Common myeloid progenitor, CD34-positive (primary cell): ENCODE data around the gene ADAM12.

Experiments used
- CTCF ChIA-PET: fragments of 350-600 bp; sonication (Branson Sonifier 250); formaldehyde crosslinking; loops from one replicate; lab custom pipeline; 2021; ENCODE audit warnings: antibody characterized with exemption; lab: Charles Lee
- POLR2A ChIA-PET: fragments of 350-600 bp; sonication (Branson Sonifier 250); formaldehyde crosslinking; loops from one replicate; lab custom pipeline; 2021; ENCODE audit warnings: antibody characterized with exemption; lab: Charles Lee
- DNase-seq, 3 donors: peaks; one replicate each; pipeline versions ENCODE4 v3.0.0 to v3.0.0-alpha.2; 2013
- H3K27ac ChIP-seq, 2 experiments: 1 replicate in 1 of 2; 2 replicates in 1 of 2; pipeline ENCODE4 v1.7.0; 2013; ENCODE audit warnings: inconsistent platforms in 2 of 2, low read length in 2 of 2, mild to moderate bottlenecking in 2 of 2, low read depth in 1 of 2, moderate library complexity in 1 of 2; ENCODE audit not compliant: severe bottlenecking in 2 of 2, insufficient read depth in 1 of 2, poor library complexity in 1 of 2
- H3K27me3 ChIP-seq, 5 experiments: replicated peaks in 2 of 5; 1 replicate in 3 of 5; 2 replicates in 2 of 5; pipeline versions ENCODE4 v1.6.1 to v1.7.0; 2013; ENCODE audit warnings: low read length in 4 of 5, mild to moderate bottlenecking in 2 of 5, moderate library complexity in 2 of 5, inconsistent platforms in 1 of 5; ENCODE audit not compliant: insufficient read depth in 5 of 5, control insufficient read depth in 4 of 5
- H3K36me3 ChIP-seq, 4 experiments: 1 replicate in 2 of 4; 2 replicates in 2 of 4; pipeline versions ENCODE4 v1.6.1 to v1.7.0; 2013; ENCODE audit warnings: low read length in 3 of 4, control low read depth in 1 of 4, mild to moderate bottlenecking in 1 of 4; ENCODE audit not compliant: control insufficient read depth in 4 of 4, insufficient read depth in 4 of 4
- H3K4me1 ChIP-seq, 4 experiments: 1 replicate in 3 of 4; 2 replicates in 1 of 4; pipeline versions ENCODE4 v1.6.1 to v1.7.1; 2013; ENCODE audit warnings: low read length in 3 of 4, mild to moderate bottlenecking in 3 of 4, control low read depth in 1 of 4, inconsistent platforms in 1 of 4, moderate library complexity in 1 of 4; ENCODE audit not compliant: control insufficient read depth in 4 of 4, insufficient read depth in 4 of 4; ENCODE audit errors: control extremely low read depth in 1 of 4
- H3K4me3 ChIP-seq, 7 experiments: 1 replicate in 4 of 7; 2 replicates in 3 of 7; pipeline versions ENCODE4 v1.5.1 to v1.7.0; 2013; ENCODE audit warnings: mild to moderate bottlenecking in 7 of 7, low read length in 6 of 7, moderate library complexity in 6 of 7, inconsistent platforms in 2 of 7, low read depth in 2 of 7, control low read depth in 1 of 7; ENCODE audit not compliant: insufficient read depth in 4 of 7, control insufficient read depth in 1 of 7; ENCODE audit errors: extremely low read depth in 1 of 7
- H3K9me3 ChIP-seq, 5 experiments: 1 replicate in 4 of 5; 2 replicates in 1 of 5; pipeline versions ENCODE4 v1.6.1 to v1.7.1; 2013; ENCODE audit warnings: low read length in 4 of 5, mild to moderate bottlenecking in 2 of 5, inconsistent platforms in 1 of 5, low read depth in 1 of 5, moderate library complexity in 1 of 5; ENCODE audit not compliant: control insufficient read depth in 4 of 5, insufficient read depth in 2 of 5; ENCODE audit errors: control extremely low read depth in 1 of 5
- WGBS: methylation state at CpG from one replicate; pipeline ENCODE4 v1.1.5; 2013; ENCODE audit not compliant: insufficient coverage; 5-methylcytosine and 5-hydroxymethylcytosine counted together

The ADAM12 gene

GRCh38 chr10:126207313-126207771 lies 180.9 kb downstream of the ADAM12 start:
- Histone ChIP-seq H3K36me3 (no peaks in the 10 kb centered on the region), H3K27me3 (peaks cover 0 to 5% (median 0%) of the 10 kb centered on the region in 5 experiments), H3K9me3 (no peaks in the 10 kb centered on the region), H3K4me3 (no peak overlapping the region), H3K27ac (no peak overlapping the region), H3K4me1 (no peaks in the 10 kb centered on the region)
- WGBS = no CpG with 5 or more reads among the region's 3 CpGs
- POLR2A ChIA-PET = no interaction called here
- CTCF ChIA-PET = no interaction called here
- DNase-seq = no peak

GRCh38 chr10:126205486-126206205 lies 182.6 kb downstream of the ADAM12 start:
- WGBS = no CpG with 5 or more reads among the region's 1 CpG
- POLR2A ChIA-PET = no interaction called here
- peaks cover 0 to 3% (median 0%) of the 10 kb centered on the region in 5 experiments for H3K27me3 ChIP-seq

GRCh38 chr10:126204320-126204719 lies 184.0 kb downstream of the ADAM12 start:
- Histone ChIP-seq H3K27ac (no peak overlapping the region), H3K4me1 (no peaks in the 10 kb centered on the region), H3K27me3 (peaks cover 0 to 2% (median 0%) of the 10 kb centered on the region in 5 experiments), H3K36me3 (no peaks in the 10 kb centered on the region), H3K4me3 (no peak overlapping the region), H3K9me3 (no peaks in the 10 kb centered on the region)
- POLR2A ChIA-PET = no interaction called here
- DNase-seq = no peak
- WGBS = 100% methylated on average over 4 of the region's 4 CpGs
- CTCF ChIA-PET = no interaction called here

More at GRCh38 chr10:126205486-126206205, 182.6 kb downstream of the ADAM12 start:
- CTCF ChIA-PET = interaction anchor here (1.1 kb wide), 1 partner anchor 225 kb away, joined by 3 read pairs; no protein-coding TSS in a partner anchor
- DNase-seq = no peak
- no peak overlapping the region for H3K4me3 ChIP-seq
- H3K9me3 ChIP-seq = no peaks in the 10 kb centered on the region
- no peaks in the 10 kb centered on the region for H3K36me3 ChIP-seq
- no peaks in the 10 kb centered on the region for H3K4me1 ChIP-seq
- no peak overlapping the region for H3K27ac ChIP-seq

- ChIA-PET CTCF (no interaction called here), POLR2A (no interaction called here)
- Histone ChIP-seq H3K4me1 (no peaks in the 10 kb centered on the region), H3K27me3 (peaks cover 0 to 2% (median 0%) of the 10 kb centered on the region in 5 experiments), H3K9me3 (no peaks in the 10 kb centered on the region), H3K4me3 (no peak overlapping the region), H3K36me3 (no peaks in the 10 kb centered on the region), H3K27ac (no peak overlapping the region)
- 90% methylated on average over 1 of the region's 7 CpGs for WGBS
- no peak for DNase-seq
Measured at GRCh38 chr10:126203746-126204145, 184.5 kb downstream of the ADAM12 start.

- Histone ChIP-seq H3K9me3 (no peaks in the 10 kb centered on the region), H3K4me1 (no peaks in the 10 kb centered on the region), H3K36me3 (no peaks in the 10 kb centered on the region), H3K27ac (no peak overlapping the region), H3K4me3 (no peak overlapping the region), H3K27me3 (peaks cover 0 to 2% (median 0%) of the 10 kb centered on the region in 5 experiments)
- POLR2A ChIA-PET = no interaction called here
- no peak for DNase-seq
- CTCF ChIA-PET = no interaction called here
- 79% methylated on average over 8 of the region's 8 CpGs for WGBS
Measured at GRCh38 chr10:126201603-126202002, 186.7 kb downstream of the ADAM12 start.

GRCh38 chr10:126199221-126199998 lies 188.9 kb downstream of the ADAM12 start:
- Histone ChIP-seq H3K27me3 (peaks cover 0 to 2% (median 0%) of the 10 kb centered on the region in 5 experiments), H3K27ac (no peak overlapping the region), H3K4me3 (no peak overlapping the region), H3K4me1 (no peaks in the 10 kb centered on the region), H3K36me3 (no peaks in the 10 kb centered on the region), H3K9me3 (no peaks in the 10 kb centered on the region)
- no peak for DNase-seq
- WGBS = 98% methylated on average over 10 of the region's 13 CpGs
- ChIA-PET POLR2A (no interaction called here), CTCF (interaction anchor here (1.5 kb wide), 1 partner anchor 16 kb away, joined by 3 read pairs; no protein-coding TSS in a partner anchor)

DNA sequence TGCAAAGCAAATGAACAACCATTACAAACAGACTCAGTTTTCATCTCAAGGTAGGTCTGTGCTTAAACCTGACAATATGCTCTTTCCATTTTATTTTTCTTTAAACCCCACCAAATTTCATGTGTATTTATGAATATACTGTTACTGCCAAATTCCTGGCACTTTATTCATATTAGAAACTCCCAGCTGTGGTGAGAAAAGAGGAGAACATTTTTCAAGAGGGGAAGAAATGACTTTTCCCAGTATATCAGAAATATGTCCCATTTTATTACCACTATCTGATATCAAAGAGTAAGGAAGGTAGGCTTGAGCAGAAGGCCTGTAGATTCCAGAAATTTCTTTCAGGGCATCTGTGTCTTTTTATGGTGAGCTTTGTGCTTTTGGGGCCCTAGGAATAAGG lies 189.6 kb downstream of the ADAM12 start:
- Histone ChIP-seq H3K27me3 (peaks cover 0 to 2% (median 0%) of the 10 kb centered on the region in 5 experiments), H3K4me1 (no peaks in the 10 kb centered on the region), H3K9me3 (no peaks in the 10 kb centered on the region), H3K27ac (no peak overlapping the region), H3K4me3 (no peak overlapping the region), H3K36me3 (no peaks in the 10 kb centered on the region)
- ChIA-PET CTCF (interaction anchor here (1.5 kb wide), 1 partner anchor 15 kb away, joined by 3 read pairs; no protein-coding TSS in a partner anchor), POLR2A (no interaction called here)
- no peak for DNase-seq
